Lower leg skin (tissue), 3 donors: ENCODE measurements around the gene TCAP.

Experiments used
- POLR2A ChIP-seq, 2 donors: fragments of 450-650 bp; IDR thresholded peaks; one replicate each; pipeline ENCODE4 v1.6.1; 2016 to 2017; ENCODE audit warnings: antibody characterized with exemption in 2 of 2, mild to moderate bottlenecking in 1 of 2, moderate library complexity in 1 of 2
- TF ChIP-seq, protein P1 (sequence below), 3 donors: fragments of 450-650 bp; IDR thresholded peaks; one replicate each; pipeline ENCODE4 v1.5.1; 2016; ENCODE audit warnings: antibody characterized with exemption in 3 of 3, mild to moderate bottlenecking in 3 of 3, moderate library complexity in 2 of 3

DNA sequence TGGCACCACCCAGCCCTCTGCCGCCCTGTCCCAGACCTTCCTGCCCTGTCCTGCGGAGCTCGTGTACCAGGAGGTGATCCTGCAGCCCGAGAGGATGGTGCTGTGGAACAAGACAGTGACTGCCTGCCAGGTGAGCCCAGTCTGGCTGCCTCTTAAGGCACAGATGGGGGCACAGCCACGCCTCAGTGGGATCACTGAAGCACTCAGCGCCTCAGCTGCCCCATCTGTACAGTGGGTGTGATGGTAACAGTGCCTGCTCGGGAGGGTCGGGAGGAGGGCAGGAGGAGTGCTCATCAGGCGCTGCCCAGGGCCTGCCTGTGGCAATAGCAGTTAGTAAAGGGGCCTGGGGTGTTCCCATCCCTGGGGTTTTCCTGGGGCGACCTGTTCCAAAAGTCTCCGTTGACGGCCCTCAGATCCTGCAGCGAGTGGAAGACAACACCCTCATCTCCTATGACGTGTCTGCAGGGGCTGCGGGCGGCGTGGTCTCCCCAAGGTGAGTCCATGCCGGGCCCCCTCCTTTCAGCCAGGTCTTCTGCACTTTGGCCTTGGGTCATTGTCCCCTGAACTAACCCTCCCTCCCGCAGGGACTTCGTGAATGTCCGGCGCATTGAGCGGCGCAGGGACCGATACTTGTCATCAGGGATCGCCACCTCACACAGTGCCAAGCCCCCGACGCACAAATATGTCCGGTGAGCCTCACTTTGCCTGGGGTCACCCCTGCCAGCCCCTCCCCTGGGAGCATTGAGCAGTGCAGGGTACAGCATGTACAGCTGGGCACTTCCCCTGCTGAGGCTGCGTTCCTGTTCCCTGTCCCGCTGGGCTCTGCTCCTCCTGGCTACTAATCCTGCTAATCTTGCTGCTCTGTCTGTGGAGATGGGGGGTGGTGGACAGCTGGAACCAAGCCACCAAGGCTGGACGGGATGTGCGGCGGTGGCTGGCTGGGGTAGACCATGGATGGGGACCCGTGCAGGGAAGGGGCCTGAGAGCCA, 4.5 kb upstream of the TCAP start:
- TF ChIP-seq, protein P1, sequence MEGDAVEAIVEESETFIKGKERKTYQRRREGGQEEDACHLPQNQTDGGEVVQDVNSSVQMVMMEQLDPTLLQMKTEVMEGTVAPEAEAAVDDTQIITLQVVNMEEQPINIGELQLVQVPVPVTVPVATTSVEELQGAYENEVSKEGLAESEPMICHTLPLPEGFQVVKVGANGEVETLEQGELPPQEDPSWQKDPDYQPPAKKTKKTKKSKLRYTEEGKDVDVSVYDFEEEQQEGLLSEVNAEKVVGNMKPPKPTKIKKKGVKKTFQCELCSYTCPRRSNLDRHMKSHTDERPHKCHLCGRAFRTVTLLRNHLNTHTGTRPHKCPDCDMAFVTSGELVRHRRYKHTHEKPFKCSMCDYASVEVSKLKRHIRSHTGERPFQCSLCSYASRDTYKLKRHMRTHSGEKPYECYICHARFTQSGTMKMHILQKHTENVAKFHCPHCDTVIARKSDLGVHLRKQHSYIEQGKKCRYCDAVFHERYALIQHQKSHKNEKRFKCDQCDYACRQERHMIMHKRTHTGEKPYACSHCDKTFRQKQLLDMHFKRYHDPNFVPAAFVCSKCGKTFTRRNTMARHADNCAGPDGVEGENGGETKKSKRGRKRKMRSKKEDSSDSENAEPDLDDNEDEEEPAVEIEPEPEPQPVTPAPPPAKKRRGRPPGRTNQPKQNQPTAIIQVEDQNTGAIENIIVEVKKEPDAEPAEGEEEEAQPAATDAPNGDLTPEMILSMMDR (IDR thresholded peaks at IDR 0.05), result no peak
- TF ChIP-seq POLR2A (IDR thresholded peaks at IDR 0.05), result no peak
